ENCODE data around the gene CTSK. TPM values are rescaled to one million over a fixed set of nuclear protein-coding genes. Genes with fewer than 3 reads are reported as not detected.
"Not testable (repeated sequence)": the region's sequence is repeated elsewhere in the genome, so short reads cannot be mapped to it uniquely, and the experiment has no call there.

CTSK gene
- total RNA-seq, 1 experiment from 2014 or later: 6.5 TPM

GRCh38 chr1:150840850-150841249 is 32.8 kb upstream of the CTSK start:
- H3K4me3 ChIP-seq (ENCODE audit: low read length); H3K27me3 ChIP-seq (ENCODE audit: low read length); H3K9ac ChIP-seq (ENCODE audit: low read length); H3K9me2 ChIP-seq (replicated peaks; ENCODE audit: insufficient read depth, low read length); H2AFZ ChIP-seq (ENCODE audit: low read length); H3K9me3 ChIP-seq (ENCODE audit: low read length); H3K79me2 ChIP-seq (ENCODE audit: low read length); H3K27ac ChIP-seq (ENCODE audit: low read length); H3K4me2 ChIP-seq (ENCODE audit: low read depth, low read length, poor library complexity, severe bottlenecking); H4K20me1 ChIP-seq (ENCODE audit: insufficient read depth, low read depth, low read length); DNase-seq; H3K36me3 ChIP-seq (ENCODE audit: insufficient read depth, low read length): not testable (repeated sequence)
- peaks cover 20% of the 10 kb centered on the region for H3K4me1 ChIP-seq (ENCODE audit: low read length)

- Histone ChIP-seq H3K4me1 (ENCODE audit: low read length) (peaks cover 9% of the 10 kb centered on the region), H3K27me3 (ENCODE audit: low read length) (no peaks in the 10 kb centered on the region), H3K36me3 (ENCODE audit: insufficient read depth, low read length) (peaks cover 23% of the 10 kb centered on the region), H3K4me3 (ENCODE audit: low read length) (no peak overlapping the region), H4K20me1 (ENCODE audit: insufficient read depth, low read depth, low read length) (no peaks in the 10 kb centered on the region), H3K9me2 (replicated peaks; ENCODE audit: insufficient read depth, low read length) (no peaks in the 10 kb centered on the region), H3K27ac (ENCODE audit: low read length) (no peak overlapping the region), H3K4me2 (ENCODE audit: low read depth, low read length, poor library complexity, severe bottlenecking) (no peak overlapping the region), H2AFZ (ENCODE audit: low read length) (no peak overlapping the region), H3K9me3 (ENCODE audit: low read length) (no peaks in the 10 kb centered on the region), H3K79me2 (ENCODE audit: low read length) (no peaks in the 10 kb centered on the region), H3K9ac (ENCODE audit: low read length) (no peak overlapping the region)
- DNase-seq: no peak
Measured at GRCh38 chr1:150836129-150836773, 28.2 kb upstream of the CTSK start.

GRCh38 chr1:150833961-150834360 is 25.9 kb upstream of the CTSK start:
- H3K9me2 ChIP-seq (replicated peaks; ENCODE audit: insufficient read depth, low read length); H3K79me2 ChIP-seq (ENCODE audit: low read length); H3K4me1 ChIP-seq (ENCODE audit: low read length); H2AFZ ChIP-seq (ENCODE audit: low read length); H3K4me2 ChIP-seq (ENCODE audit: low read depth, low read length, poor library complexity, severe bottlenecking); H3K4me3 ChIP-seq (ENCODE audit: low read length); H3K27ac ChIP-seq (ENCODE audit: low read length); DNase-seq; H4K20me1 ChIP-seq (ENCODE audit: insufficient read depth, low read depth, low read length); H3K27me3 ChIP-seq (ENCODE audit: low read length); H3K9me3 ChIP-seq (ENCODE audit: low read length); H3K9ac ChIP-seq (ENCODE audit: low read length): not testable (repeated sequence)
- H3K36me3 ChIP-seq (ENCODE audit: insufficient read depth, low read length): peaks cover 25% of the 10 kb centered on the region

GRCh38 chr1:150832597-150832996 is 24.5 kb upstream of the CTSK start:
- Histone ChIP-seq H3K9me3 (ENCODE audit: low read length) (no peaks in the 10 kb centered on the region), H3K79me2 (ENCODE audit: low read length) (no peaks in the 10 kb centered on the region), H3K4me1 (ENCODE audit: low read length) (no peaks in the 10 kb centered on the region), H3K27ac (ENCODE audit: low read length) (no peak overlapping the region), H3K4me3 (ENCODE audit: low read length) (no peak overlapping the region), H4K20me1 (ENCODE audit: insufficient read depth, low read depth, low read length) (no peaks in the 10 kb centered on the region), H3K36me3 (ENCODE audit: insufficient read depth, low read length) (peaks cover 36% of the 10 kb centered on the region), H3K27me3 (ENCODE audit: low read length) (no peaks in the 10 kb centered on the region), H2AFZ (ENCODE audit: low read length) (no peak overlapping the region), H3K9ac (ENCODE audit: low read length) (no peak overlapping the region), H3K4me2 (ENCODE audit: low read depth, low read length, poor library complexity, severe bottlenecking) (no peak overlapping the region), H3K9me2 (replicated peaks; ENCODE audit: insufficient read depth, low read length) (no peaks in the 10 kb centered on the region)
- no peak for DNase-seq

GRCh38 chr1:150829751-150830150 is 21.7 kb upstream of the CTSK start:
- H3K9me3 ChIP-seq (ENCODE audit: low read length): no peaks in the 10 kb centered on the region
- H3K27ac ChIP-seq (ENCODE audit: low read length): no peak overlapping the region
- no peak for DNase-seq
- no peak overlapping the region for H3K4me2 ChIP-seq (ENCODE audit: low read depth, low read length, poor library complexity, severe bottlenecking)
- H2AFZ ChIP-seq (ENCODE audit: low read length): no peak overlapping the region
- no peaks in the 10 kb centered on the region for H3K79me2 ChIP-seq (ENCODE audit: low read length)
- no peaks in the 10 kb centered on the region for H4K20me1 ChIP-seq (ENCODE audit: insufficient read depth, low read depth, low read length)
- H3K27me3 ChIP-seq (ENCODE audit: low read length): no peaks in the 10 kb centered on the region
- H3K9me2 ChIP-seq (replicated peaks; ENCODE audit: insufficient read depth, low read length): no peaks in the 10 kb centered on the region
- H3K9ac ChIP-seq (ENCODE audit: low read length): no peak overlapping the region
- H3K36me3 ChIP-seq (ENCODE audit: insufficient read depth, low read length): peaks cover 43% of the 10 kb centered on the region
- no peaks in the 10 kb centered on the region for H3K4me1 ChIP-seq (ENCODE audit: low read length)
- H3K4me3 ChIP-seq (ENCODE audit: low read length): no peak overlapping the region

GRCh38 chr1:150826299-150826698 is 18.2 kb upstream of the CTSK start:
- no peak overlapping the region for H3K27ac ChIP-seq (ENCODE audit: low read length)
- no peak overlapping the region for H2AFZ ChIP-seq (ENCODE audit: low read length)
- no peak overlapping the region for H3K9ac ChIP-seq (ENCODE audit: low read length)
- DNase-seq: no peak
- peaks cover 29% of the 10 kb centered on the region for H3K36me3 ChIP-seq (ENCODE audit: insufficient read depth, low read length)
- no peaks in the 10 kb centered on the region for H3K27me3 ChIP-seq (ENCODE audit: low read length)
- no peaks in the 10 kb centered on the region for H3K79me2 ChIP-seq (ENCODE audit: low read length)
- H3K4me3 ChIP-seq (ENCODE audit: low read length): no peak overlapping the region
- no peaks in the 10 kb centered on the region for H4K20me1 ChIP-seq (ENCODE audit: insufficient read depth, low read depth, low read length)
- H3K4me1 ChIP-seq (ENCODE audit: low read length): no peaks in the 10 kb centered on the region
- no peaks in the 10 kb centered on the region for H3K9me3 ChIP-seq (ENCODE audit: low read length)
- H3K9me2 ChIP-seq (replicated peaks; ENCODE audit: insufficient read depth, low read length): no peaks in the 10 kb centered on the region
- H3K4me2 ChIP-seq (ENCODE audit: low read depth, low read length, poor library complexity, severe bottlenecking): no peak overlapping the region

GRCh38 chr1:150820730-150821512 is 12.9 kb upstream of the CTSK start:
- no peaks in the 10 kb centered on the region for H3K27me3 ChIP-seq (ENCODE audit: low read length)
- H3K4me3 ChIP-seq (ENCODE audit: low read length): no peak overlapping the region
- H3K9me2 ChIP-seq (replicated peaks; ENCODE audit: insufficient read depth, low read length): no peaks in the 10 kb centered on the region
- H3K79me2 ChIP-seq (ENCODE audit: low read length): no peaks in the 10 kb centered on the region
- H4K20me1 ChIP-seq (ENCODE audit: insufficient read depth, low read depth, low read length): no peaks in the 10 kb centered on the region
- no peaks in the 10 kb centered on the region for H3K9me3 ChIP-seq (ENCODE audit: low read length)
- DNase-seq: no peak
- H3K4me1 ChIP-seq (ENCODE audit: low read length): no peaks in the 10 kb centered on the region
- peaks cover 3% of the 10 kb centered on the region; the same call in 1 of the 2 replicates for H3K36me3 ChIP-seq (ENCODE audit: insufficient read depth, low read length)
- H2AFZ ChIP-seq (ENCODE audit: low read length): no peak overlapping the region
- H3K4me2 ChIP-seq (ENCODE audit: low read depth, low read length, poor library complexity, severe bottlenecking): no peak overlapping the region
- no peak overlapping the region for H3K9ac ChIP-seq (ENCODE audit: low read length)
- no peak overlapping the region for H3K27ac ChIP-seq (ENCODE audit: low read length)

GRCh38 chr1:150815871-150816270 is 7.8 kb upstream of the CTSK start:
- Histone ChIP-seq H3K9me3 (ENCODE audit: low read length) (no peaks in the 10 kb centered on the region), H3K9me2 (replicated peaks; ENCODE audit: insufficient read depth, low read length) (no peaks in the 10 kb centered on the region)

More at GRCh38 chr1:150815871-150816270, 7.8 kb upstream of the CTSK start:
- Histone ChIP-seq H3K27me3 (ENCODE audit: low read length) (no peaks in the 10 kb centered on the region), H4K20me1 (ENCODE audit: insufficient read depth, low read depth, low read length) (no peaks in the 10 kb centered on the region), H3K4me1 (ENCODE audit: low read length) (no peaks in the 10 kb centered on the region), H3K36me3 (ENCODE audit: insufficient read depth, low read length) (peaks cover 24% of the 10 kb centered on the region; the same call in 1 of the 2 replicates), H3K4me3 (ENCODE audit: low read length) (no peak overlapping the region), H2AFZ (ENCODE audit: low read length) (no peak overlapping the region), H3K9ac (ENCODE audit: low read length) (no peak overlapping the region), H3K4me2 (ENCODE audit: low read depth, low read length, poor library complexity, severe bottlenecking) (no peak overlapping the region), H3K79me2 (ENCODE audit: low read length) (no peaks in the 10 kb centered on the region), H3K27ac (ENCODE audit: low read length) (no peak overlapping the region)
- DNase-seq: no peak

All from Karpas-422 (cell line).